Activated CD8-positive, alpha-beta T cell treated with anti-CD3 and anti-CD28 coated beads for 36 hours (primary cell): ENCODE results near the gene SERTAD3. TPM values are rescaled to one million over a fixed set of nuclear protein-coding genes. Genes with fewer than 3 reads are reported as not detected.

Experiments used
- ATAC-seq: fragments of 200-7000 bp; cut with Tn5 transposase; one replicate; pipeline ENCODE4 v1.10.0; 2021; ENCODE audit warnings: mild to moderate bottlenecking, moderate library complexity
- CTCF ChIA-PET: fragments of 350-600 bp; sonication (Branson Sonifier 250); formaldehyde crosslinking; loops from one replicate; lab custom pipeline; 2021; ENCODE audit warnings: antibody characterized with exemption; lab: Charles Lee
- POLR2A ChIA-PET: fragments of 350-600 bp; sonication (Branson Sonifier 250); formaldehyde crosslinking; loops from one replicate; lab custom pipeline; 2021; ENCODE audit warnings: antibody characterized with exemption; lab: Charles Lee
- DNase-seq: peaks from one replicate; pipeline ENCODE4 v3.0.0-alpha.2; 2020
- H3K27ac Mint-ChIP-seq: one replicate; pipeline ENCODE4 v1.8.0; 2021; ENCODE audit warnings: mild to moderate bottlenecking, mixed read lengths
- H3K27me3 Mint-ChIP-seq: one replicate; pipeline ENCODE4 v1.8.0; 2021; ENCODE audit warnings: mixed read lengths
- H3K36me3 Mint-ChIP-seq: one replicate; pipeline ENCODE4 v1.8.0; 2021; ENCODE audit warnings: low read depth, mixed read lengths
- H3K4me1 Mint-ChIP-seq: one replicate; pipeline ENCODE4 v1.8.0; 2021; ENCODE audit warnings: low read depth, mixed read lengths
- H3K4me3 Mint-ChIP-seq: one replicate; pipeline ENCODE4 v1.8.0; 2021; ENCODE audit warnings: mild to moderate bottlenecking, moderate library complexity, mixed read lengths
- H3K9me3 Mint-ChIP-seq: one replicate; pipeline ENCODE4 v1.8.0; 2021; ENCODE audit warnings: mixed read lengths
- intact Hi-C: fragments of 100-400 bp; cut with micrococcal nuclease; formaldehyde crosslinking; loops from one replicate; pipeline ENCODE4 v1.10.0; 2022
- total RNA-seq, 2 experiments: library from RNA; stranded (reverse); gene quantifications; one replicate each; pipeline ENCODE4 v1.2.3, GENCODE V29; 2021
- TF ChIP-seq, protein P1 (sequence below): fragments of 200-600 bp; IDR thresholded peaks from one replicate; pipeline ENCODE4 v1.8.0; 2022; ENCODE audit warnings: antibody characterized with exemption, mild to moderate bottlenecking

The SERTAD3 gene
- total RNA-seq, 2 experiments from 2014 or later: 8.8 to 11.2 TPM

- CTCF ChIA-PET: interaction anchor here (1.7 kb wide), 1 partner anchor 11 kb away, joined by 5 read pairs; no protein-coding TSS in a partner anchor
Measured at GRCh38 chr19:40414542-40415535, 29.3 kb downstream of the SERTAD3 start.

GRCh38 chr19:40413291-40413845, 30.8 kb downstream of the SERTAD3 start, which contains the start of gene PRX:
TSS of gene PRX (minus strand) at chr19:40413378. CDS start at chr19:40407932, 5,446 bp downstream.
- Mint-ChIP-seq H3K27ac (no peak within 1 kb of the TSS), H3K9me3 (no peaks in the 10 kb centered on the region), H3K4me1 (peaks cover 5% of the 10 kb centered on the region), H3K27me3 (no peaks in the 10 kb centered on the region), H3K36me3 (no peaks in the 10 kb centered on the region), H3K4me3 (no peak within 1 kb of the TSS)
- ATAC-seq (no peak), DNase-seq (no peak)
- intact Hi-C loops: no loop called here
- ChIA-PET POLR2A (no interaction called here), CTCF (interaction anchor here (1.4 to 7.8 kb wide), 2 partner anchors 6 to 108 kb away, joined by 4 to 38 read pairs; no protein-coding TSS in a partner anchor)
- TF ChIP-seq, protein P1, sequence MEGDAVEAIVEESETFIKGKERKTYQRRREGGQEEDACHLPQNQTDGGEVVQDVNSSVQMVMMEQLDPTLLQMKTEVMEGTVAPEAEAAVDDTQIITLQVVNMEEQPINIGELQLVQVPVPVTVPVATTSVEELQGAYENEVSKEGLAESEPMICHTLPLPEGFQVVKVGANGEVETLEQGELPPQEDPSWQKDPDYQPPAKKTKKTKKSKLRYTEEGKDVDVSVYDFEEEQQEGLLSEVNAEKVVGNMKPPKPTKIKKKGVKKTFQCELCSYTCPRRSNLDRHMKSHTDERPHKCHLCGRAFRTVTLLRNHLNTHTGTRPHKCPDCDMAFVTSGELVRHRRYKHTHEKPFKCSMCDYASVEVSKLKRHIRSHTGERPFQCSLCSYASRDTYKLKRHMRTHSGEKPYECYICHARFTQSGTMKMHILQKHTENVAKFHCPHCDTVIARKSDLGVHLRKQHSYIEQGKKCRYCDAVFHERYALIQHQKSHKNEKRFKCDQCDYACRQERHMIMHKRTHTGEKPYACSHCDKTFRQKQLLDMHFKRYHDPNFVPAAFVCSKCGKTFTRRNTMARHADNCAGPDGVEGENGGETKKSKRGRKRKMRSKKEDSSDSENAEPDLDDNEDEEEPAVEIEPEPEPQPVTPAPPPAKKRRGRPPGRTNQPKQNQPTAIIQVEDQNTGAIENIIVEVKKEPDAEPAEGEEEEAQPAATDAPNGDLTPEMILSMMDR: no peak

More at GRCh38 chr19:40414542-40415535, 29.3 kb downstream of the SERTAD3 start:
- no peak for DNase-seq
- H3K27ac Mint-ChIP-seq: no peak overlapping the region
- ATAC-seq: no peak
- POLR2A ChIA-PET: interaction anchor here (0.6 to 0.8 kb wide), 3 partner anchors 9 to 63 kb away, joined by 3 read pairs; no protein-coding TSS in a partner anchor
- H3K4me1 Mint-ChIP-seq: peaks cover 5% of the 10 kb centered on the region
- intact Hi-C loops: no loop called here
- TF ChIP-seq, protein P1: no peak
- H3K4me3 Mint-ChIP-seq: no peak overlapping the region
- H3K27me3 Mint-ChIP-seq: no peaks in the 10 kb centered on the region
- no peaks in the 10 kb centered on the region for H3K9me3 Mint-ChIP-seq
- no peaks in the 10 kb centered on the region for H3K36me3 Mint-ChIP-seq

DNA sequence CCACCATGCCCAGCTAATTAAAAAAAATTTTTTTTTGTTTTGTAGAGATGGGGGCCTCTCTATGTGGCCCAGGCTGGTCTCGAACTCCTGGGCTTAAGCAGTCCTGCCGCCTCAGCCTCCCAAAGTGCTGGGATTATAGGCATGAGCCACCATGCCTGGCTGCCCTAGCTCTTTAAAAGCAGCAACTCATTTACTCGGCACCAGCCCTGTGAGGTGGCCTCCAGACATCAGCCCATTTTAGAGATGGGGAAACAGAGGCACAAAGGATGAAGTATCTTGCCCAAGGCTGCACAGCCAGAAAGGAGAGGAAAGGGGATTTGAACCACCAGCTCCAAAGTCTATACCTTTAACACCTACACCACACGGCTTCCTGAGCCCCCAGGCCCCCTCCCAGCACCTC, 31.3 kb downstream of the SERTAD3 start:
- no peaks in the 10 kb centered on the region for H3K36me3 Mint-ChIP-seq
- TF ChIP-seq, protein P1: no peak
- H3K27ac Mint-ChIP-seq: no peak overlapping the region
- POLR2A ChIA-PET: no interaction called here
- no peaks in the 10 kb centered on the region for H3K9me3 Mint-ChIP-seq
- DNase-seq: no peak
- H3K27me3 Mint-ChIP-seq: no peaks in the 10 kb centered on the region
- H3K4me3 Mint-ChIP-seq: no peak overlapping the region
- CTCF ChIA-PET: interaction anchor here (0.6 to 7.8 kb wide), 3 partner anchors 7 to 198 kb away, joined by 3 to 38 read pairs (median 4); no protein-coding TSS in a partner anchor
- ATAC-seq: no peak
- peaks cover 5% of the 10 kb centered on the region for H3K4me1 Mint-ChIP-seq
- intact Hi-C loops: no loop called here

DNA sequence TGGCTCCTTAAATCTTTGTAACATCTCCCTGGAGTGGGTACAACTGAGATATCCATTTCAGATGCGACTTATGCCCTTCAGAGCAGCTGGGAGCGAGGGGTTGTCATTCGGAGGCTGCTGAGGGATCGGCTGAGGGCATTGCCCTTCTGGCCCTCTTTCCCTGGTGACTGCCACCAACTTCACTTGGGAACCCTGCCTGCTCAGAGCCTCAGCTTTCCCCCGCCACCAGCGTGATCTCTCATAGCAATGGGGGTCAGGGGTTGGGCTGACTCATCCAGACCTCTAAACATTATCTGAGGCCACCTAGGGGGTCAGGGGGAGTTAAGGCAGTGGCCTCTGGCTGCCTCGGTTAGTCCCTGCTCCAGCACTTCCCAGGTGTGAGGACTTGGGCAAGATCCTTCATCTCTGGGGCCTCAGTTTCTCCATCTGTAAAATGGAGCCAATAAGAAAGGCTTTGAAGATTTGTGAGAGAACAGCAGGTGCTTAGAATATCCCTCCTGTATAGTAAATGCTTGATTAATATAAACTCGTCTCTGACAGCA, 32.1 kb downstream of the SERTAD3 start:
- ATAC-seq (no peak), DNase-seq (no peak)
- peaks cover 3% of the 10 kb centered on the region for H3K4me1 Mint-ChIP-seq
- POLR2A ChIA-PET: no interaction called here
- H3K27ac Mint-ChIP-seq: no peak overlapping the region
- H3K9me3 Mint-ChIP-seq: no peaks in the 10 kb centered on the region
- H3K27me3 Mint-ChIP-seq: no peaks in the 10 kb centered on the region
- intact Hi-C loops: no loop called here
- CTCF ChIA-PET: interaction anchor here (7.8 kb wide), 1 partner anchor 8 kb away, joined by 38 read pairs; no protein-coding TSS in a partner anchor
- H3K4me3 Mint-ChIP-seq: no peak overlapping the region
- TF ChIP-seq, protein P1: no peak
- no peaks in the 10 kb centered on the region for H3K36me3 Mint-ChIP-seq
